Vagina (tissue), 2 donors: ENCODE data around the gene ANO7. TPM values are rescaled to one million over a fixed set of nuclear protein-coding genes. Genes with fewer than 3 reads are reported as not detected.

Experiments
- DNase-seq, 2 donors: peaks; one replicate each; pipeline ENCODE4 v3.0.0-alpha.2; 2017; ENCODE audit errors: extremely low spot score in 2 of 2
- H3K27ac ChIP-seq: fragments of 200-600 bp; sonication (generic); one replicate; pipeline ENCODE4 v1.5.1; 2019
- H3K27me3 ChIP-seq: fragments of 200-600 bp; sonication (generic); one replicate; pipeline ENCODE4 v1.5.1; 2019
- H3K36me3 ChIP-seq, 2 donors: fragments of 200-600 bp; sonication (generic); one replicate each; pipeline ENCODE4 v1.5.1; 2017 to 2019
- H3K4me1 ChIP-seq: fragments of 200-600 bp; sonication (generic); one replicate; pipeline ENCODE4 v1.5.1; 2019
- H3K4me3 ChIP-seq, 2 donors: fragments of 200-600 bp; sonication (generic); 1 replicate in 1 of 2; 2 replicates in 1 of 2; pipeline ENCODE4 v1.5.1; 2016 to 2019
- H3K9me3 ChIP-seq: fragments of 200-600 bp; sonication (generic); one replicate; pipeline ENCODE4 v1.5.1; 2019
- POLR2A ChIP-seq, 2 donors: fragments of 450-650 bp; IDR thresholded peaks; one replicate each; pipeline ENCODE4 v1.6.1; 2017; ENCODE audit warnings: antibody characterized with exemption in 2 of 2, mild to moderate bottlenecking in 2 of 2, moderate library complexity in 2 of 2
- POLR2AphosphoS5 ChIP-seq, 2 donors: sonication (generic); formaldehyde crosslinking; IDR thresholded peaks; one replicate each; pipeline ENCODE4 v1.9.0; 2017; ENCODE audit warnings: antibody characterized with exemption in 2 of 2, mild to moderate bottlenecking in 2 of 2, low read depth in 1 of 2; ENCODE audit not compliant: insufficient read depth in 1 of 2
- intact Hi-C: fragments of 100-400 bp; cut with DNase I; formaldehyde crosslinking; loops from one replicate; pipeline ENCODE4 v1.15.1; 2023
- total RNA-seq: library from RNA; depleted of rRNA; stranded (reverse); fragments of >200 nt; gene quantifications from one replicate; pipeline ENCODE4 v1.2.3, GENCODE V29; 2016
- TF ChIP-seq, protein P1 (sequence below), 3 experiments: fragments of 450-650 bp in 2 of 3; fragments of 200-600 bp in 1 of 3; sonication (generic) in 1 of 3; IDR thresholded peaks; one replicate each; pipeline ENCODE4 v1.5.1; 2017 to 2019; ENCODE audit warnings: antibody characterized with exemption in 3 of 3, mild to moderate bottlenecking in 2 of 3, moderate library complexity in 2 of 3

Gene ANO7
- total RNA-seq, 1 donor from 2014 or later, result 0.98 TPM

- DNase-seq, result no peak
- Histone ChIP-seq H3K9me3 (no peaks in the 10 kb centered on the region), H3K27me3 (no peaks in the 10 kb centered on the region), H3K27ac (no peak overlapping the region), H3K4me1 (peaks cover 3% of the 10 kb centered on the region), H3K4me3 (no peak overlapping the region), H3K36me3 (no peaks in the 10 kb centered on the region)
- intact Hi-C loops, result loop anchor here (10.0 kb wide), 1 partner anchor 109 kb away; the partner anchor contains the start of gene MTERF4
- TF ChIP-seq, protein P1, sequence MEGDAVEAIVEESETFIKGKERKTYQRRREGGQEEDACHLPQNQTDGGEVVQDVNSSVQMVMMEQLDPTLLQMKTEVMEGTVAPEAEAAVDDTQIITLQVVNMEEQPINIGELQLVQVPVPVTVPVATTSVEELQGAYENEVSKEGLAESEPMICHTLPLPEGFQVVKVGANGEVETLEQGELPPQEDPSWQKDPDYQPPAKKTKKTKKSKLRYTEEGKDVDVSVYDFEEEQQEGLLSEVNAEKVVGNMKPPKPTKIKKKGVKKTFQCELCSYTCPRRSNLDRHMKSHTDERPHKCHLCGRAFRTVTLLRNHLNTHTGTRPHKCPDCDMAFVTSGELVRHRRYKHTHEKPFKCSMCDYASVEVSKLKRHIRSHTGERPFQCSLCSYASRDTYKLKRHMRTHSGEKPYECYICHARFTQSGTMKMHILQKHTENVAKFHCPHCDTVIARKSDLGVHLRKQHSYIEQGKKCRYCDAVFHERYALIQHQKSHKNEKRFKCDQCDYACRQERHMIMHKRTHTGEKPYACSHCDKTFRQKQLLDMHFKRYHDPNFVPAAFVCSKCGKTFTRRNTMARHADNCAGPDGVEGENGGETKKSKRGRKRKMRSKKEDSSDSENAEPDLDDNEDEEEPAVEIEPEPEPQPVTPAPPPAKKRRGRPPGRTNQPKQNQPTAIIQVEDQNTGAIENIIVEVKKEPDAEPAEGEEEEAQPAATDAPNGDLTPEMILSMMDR (IDR thresholded peaks at IDR 0.05), result no peak
- no peak for TF ChIP-seq POLR2A (IDR thresholded peaks at IDR 0.05)
- TF ChIP-seq POLR2AphosphoS5 (IDR thresholded peaks at IDR 0.05; ENCODE audit: insufficient read depth in 1 of 2, low read depth in 1 of 2), result no peak
These were observed 25.1 kb downstream of the ANO7 start for GRCh38 chr2:241213567-241213966.

DNA sequence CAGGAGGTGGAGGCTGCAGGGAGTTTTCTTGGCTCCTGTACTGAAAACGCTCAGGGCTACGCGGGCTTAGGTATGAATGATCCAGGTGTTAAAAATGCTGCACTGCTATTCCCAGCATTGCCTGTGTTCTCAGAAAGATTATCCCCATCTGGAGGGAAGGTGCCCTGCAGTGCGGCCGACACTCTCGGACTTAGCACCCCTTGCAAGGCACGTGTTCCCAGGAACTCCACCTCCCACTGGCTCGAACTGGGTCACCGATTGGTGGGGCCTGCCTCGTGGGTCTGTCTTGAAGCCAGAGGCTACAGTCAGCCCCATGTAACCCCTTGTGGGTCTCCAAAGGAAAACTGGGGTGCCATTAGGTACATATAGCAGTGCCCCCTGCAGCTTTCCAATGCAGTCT is 25.7 kb downstream of the ANO7 start:
- no peak overlapping the region for H3K4me3 ChIP-seq
- H3K4me1 ChIP-seq, result peaks cover 10% of the 10 kb centered on the region
- intact Hi-C loops, result loop anchor here (10.0 kb wide), 1 partner anchor 109 kb away; the partner anchor contains the start of gene MTERF4
- H3K27ac ChIP-seq, result no peak overlapping the region
- DNase-seq, result no peak
- H3K36me3 ChIP-seq, result no peaks in the 10 kb centered on the region
- TF ChIP-seq, protein P1 (IDR thresholded peaks at IDR 0.05), result no peak
- no peak for TF ChIP-seq POLR2A (IDR thresholded peaks at IDR 0.05)
- TF ChIP-seq POLR2AphosphoS5 (IDR thresholded peaks at IDR 0.05; ENCODE audit: insufficient read depth in 1 of 2, low read depth in 1 of 2), result no peak
- H3K9me3 ChIP-seq, result no peaks in the 10 kb centered on the region
- no peaks in the 10 kb centered on the region for H3K27me3 ChIP-seq

- Histone ChIP-seq H3K4me1 (peaks cover 11% of the 10 kb centered on the region), H3K9me3 (no peaks in the 10 kb centered on the region), H3K27me3 (no peaks in the 10 kb centered on the region), H3K27ac (no peak overlapping the region), H3K4me3 (no peak overlapping the region), H3K36me3 (no peaks in the 10 kb centered on the region)
- DNase-seq, result no peak
- intact Hi-C loops, result loop anchor here (10.0 kb wide), 1 partner anchor 110 kb away; the partner anchor contains the start of gene MTERF4
- TF ChIP-seq, protein P1 (IDR thresholded peaks at IDR 0.05), result no peak
- TF ChIP-seq POLR2AphosphoS5 (IDR thresholded peaks at IDR 0.05; ENCODE audit: insufficient read depth in 1 of 2, low read depth in 1 of 2), result no peak
- no peak for TF ChIP-seq POLR2A (IDR thresholded peaks at IDR 0.05)
These were observed 26.3 kb downstream of the ANO7 start for GRCh38 chr2:241214766-241215165.

DNA sequence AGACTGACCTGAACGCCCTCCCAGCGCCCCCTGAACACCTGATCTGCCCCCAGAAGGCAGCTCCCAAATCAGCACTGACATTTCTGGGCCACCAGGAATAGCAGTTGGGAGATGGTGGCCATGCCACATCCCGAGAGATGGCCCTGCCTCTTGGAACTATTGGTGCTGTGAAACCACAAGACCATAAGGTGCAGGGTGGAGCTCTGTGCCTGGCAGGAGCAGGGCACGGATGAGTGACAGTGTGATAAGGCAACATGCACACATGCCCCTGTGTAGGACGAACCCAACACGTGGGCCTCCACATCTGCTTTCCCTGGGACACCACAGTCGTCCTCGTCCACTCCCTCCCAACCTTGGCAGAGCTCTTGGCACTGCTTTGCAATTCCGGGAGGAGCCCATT is 26.9 kb downstream of the ANO7 start:
- intact Hi-C loops, result loop anchor here (10.0 kb wide), 1 partner anchor 111 kb away; the partner anchor contains the start of gene MTERF4
- no peaks in the 10 kb centered on the region for H3K27me3 ChIP-seq
- no peak for DNase-seq
- H3K27ac ChIP-seq, result no peak overlapping the region
- no peak overlapping the region for H3K4me3 ChIP-seq
- no peaks in the 10 kb centered on the region for H3K36me3 ChIP-seq
- no peak for TF ChIP-seq POLR2AphosphoS5 (IDR thresholded peaks at IDR 0.05; ENCODE audit: insufficient read depth in 1 of 2, low read depth in 1 of 2)
- TF ChIP-seq, protein P1 (IDR thresholded peaks at IDR 0.05), result no peak
- TF ChIP-seq POLR2A (IDR thresholded peaks at IDR 0.05), result no peak
- H3K9me3 ChIP-seq, result no peaks in the 10 kb centered on the region
- H3K4me1 ChIP-seq, result peaks cover 11% of the 10 kb centered on the region

- TF ChIP-seq POLR2AphosphoS5 (IDR thresholded peaks at IDR 0.05; ENCODE audit: insufficient read depth in 1 of 2, low read depth in 1 of 2), result no peak
- TF ChIP-seq, protein P1 (IDR thresholded peaks at IDR 0.05), result no peak
- TF ChIP-seq POLR2A (IDR thresholded peaks at IDR 0.05), result no peak
- Histone ChIP-seq H3K4me3 (no peak overlapping the region), H3K9me3 (no peaks in the 10 kb centered on the region), H3K27ac (no peak overlapping the region), H3K27me3 (no peaks in the 10 kb centered on the region), H3K4me1 (peaks cover 11% of the 10 kb centered on the region), H3K36me3 (no peaks in the 10 kb centered on the region)
- intact Hi-C loops, result loop anchor here (10.0 kb wide), 1 partner anchor 111 kb away; the partner anchor contains the start of gene MTERF4
- no peak for DNase-seq
These were observed 27.8 kb downstream of the ANO7 start for GRCh38 chr2:241216211-241216761.
